Naive B cell (primary cell): ENCODE data around the gene TMEFF1. TPM values are rescaled to one million over a fixed set of nuclear protein-coding genes. Genes with fewer than 3 reads are reported as not detected.
A peak's percentile ranks its signal among the peaks of the same experiment; 100 is the strongest.

Source experiments
- ATAC-seq, 2 donors: fragments of 150-1000 bp; cut with Tn5 transposase; 2 replicates each; pipeline ENCODE4 v1.10.0; 2021; ENCODE audit warnings: low read depth in 2 of 2, mild to moderate bottlenecking in 2 of 2, moderate library complexity in 2 of 2
- DNase-seq: peaks from one replicate; pipeline ENCODE4 v3.0.0; 2022
- H3K27ac Mint-ChIP-seq, 6 donors: one replicate each; pipeline ENCODE4 v1.8.0; 2020 to 2022; ENCODE audit warnings: mild to moderate bottlenecking in 6 of 6, mixed read lengths in 6 of 6, moderate library complexity in 5 of 6, inconsistent platforms in 2 of 6
- H3K27me3 Mint-ChIP-seq, 3 donors: one replicate each; pipeline ENCODE4 v1.8.0; 2021 to 2022; ENCODE audit warnings: mixed read lengths in 3 of 3, mild to moderate bottlenecking in 1 of 3
- H3K36me3 Mint-ChIP-seq, 2 donors: one replicate each; pipeline ENCODE4 v1.8.0; 2020 to 2022; ENCODE audit warnings: mixed read lengths in 2 of 2, inconsistent platforms in 1 of 2, mild to moderate bottlenecking in 1 of 2
- H3K4me1 Mint-ChIP-seq, 3 donors: one replicate each; pipeline ENCODE4 v1.8.0; 2020 to 2022; ENCODE audit warnings: mixed read lengths in 3 of 3, inconsistent platforms in 1 of 3, mild to moderate bottlenecking in 1 of 3, moderate library complexity in 1 of 3
- H3K4me3 Mint-ChIP-seq, 8 donors: one replicate each; pipeline ENCODE4 v1.8.0; 2020 to 2022; ENCODE audit warnings: mild to moderate bottlenecking in 8 of 8, mixed read lengths in 8 of 8, moderate library complexity in 8 of 8, inconsistent platforms in 2 of 8
- H3K9me3 Mint-ChIP-seq, 7 donors: one replicate each; pipeline ENCODE4 v1.8.0; 2020 to 2022; ENCODE audit warnings: mixed read lengths in 7 of 7, mild to moderate bottlenecking in 5 of 7, inconsistent platforms in 2 of 7, moderate library complexity in 1 of 7
- polyA plus RNA-seq, 6 donors: library from polyadenylated mRNA; unstranded; fragments of 300-500 nt; fragmentation: Illumina TruSeq; gene quantifications; one replicate each; pipeline ENCODE4 v1.2.3, GENCODE V29; 2021; ENCODE audit warnings: low read depth in 6 of 6

TMEFF1 gene
- polyA plus RNA-seq, 6 donors from 2014 or later, result not detected

- peaks cover 0 to 3% (median 0%) of the 10 kb centered on the region in 7 donors for H3K9me3 Mint-ChIP-seq
- H3K36me3 Mint-ChIP-seq, result peaks cover 0 to 5% of the 10 kb centered on the region in 2 donors
- DNase-seq, result no peak
- H3K4me3 Mint-ChIP-seq, result no peak overlapping the region
- no peaks in the 10 kb centered on the region for H3K27me3 Mint-ChIP-seq
- H3K4me1 Mint-ChIP-seq, result no peaks in the 10 kb centered on the region
- no peak for ATAC-seq
- no peak overlapping the region for H3K27ac Mint-ChIP-seq
Measured at GRCh38 chr9:100457517-100457916, 15.4 kb upstream of the TMEFF1 start.

- Mint-ChIP-seq H3K27me3 (peaks cover 0 to 11% (median under 1%) of the 10 kb centered on the region in 3 donors), H3K36me3 (no peaks in the 10 kb centered on the region), H3K4me3 (no peak overlapping the region), H3K9me3 (no peaks in the 10 kb centered on the region), H3K27ac (no peak overlapping the region), H3K4me1 (no peaks in the 10 kb centered on the region)
- DNase-seq (no peak), ATAC-seq (no peak)
Measured at GRCh38 chr9:100459963-100460362, 13.0 kb upstream of the TMEFF1 start.

- Mint-ChIP-seq H3K9me3 (no peaks in the 10 kb centered on the region), H3K27me3 (peaks cover 7 to 26% (median 7%) of the 10 kb centered on the region in 3 donors)
- no peak for ATAC-seq
Measured at GRCh38 chr9:100465274-100465673, 7.7 kb upstream of the TMEFF1 start.

DNA sequence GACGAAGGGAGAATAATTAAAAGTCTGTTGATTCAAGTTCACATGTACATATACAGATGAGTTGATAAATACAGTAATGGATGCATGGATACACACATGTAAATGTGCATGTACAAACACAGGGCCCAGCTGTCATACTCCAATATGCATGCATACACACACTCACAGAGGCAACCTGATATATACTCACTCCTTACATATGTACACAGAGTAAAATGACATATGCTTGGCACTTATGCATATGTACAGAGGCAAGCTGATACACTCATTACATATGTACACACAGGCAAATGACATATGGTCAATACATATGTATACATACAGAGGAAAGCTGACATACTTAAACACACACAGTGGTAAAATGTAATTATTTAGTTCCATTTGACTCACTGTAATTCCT is 7.2 kb upstream of the TMEFF1 start:
- no peak overlapping the region for H3K4me3 Mint-ChIP-seq
- H3K4me1 Mint-ChIP-seq, result no peaks in the 10 kb centered on the region

More at GRCh38 chr9:100465274-100465673, 7.7 kb upstream of the TMEFF1 start:
- no peak overlapping the region for H3K27ac Mint-ChIP-seq
- H3K4me1 Mint-ChIP-seq, result no peaks in the 10 kb centered on the region
- no peaks in the 10 kb centered on the region for H3K36me3 Mint-ChIP-seq
- H3K4me3 Mint-ChIP-seq, result no peak overlapping the region
- DNase-seq, result no peak

GRCh38 chr9:100466171-100466828 is 6.6 kb upstream of the TMEFF1 start:
- no peak overlapping the region for H3K4me3 Mint-ChIP-seq
- H3K27ac Mint-ChIP-seq, result no peak overlapping the region
- H3K36me3 Mint-ChIP-seq, result no peaks in the 10 kb centered on the region
- no peaks in the 10 kb centered on the region for H3K4me1 Mint-ChIP-seq
- no peak for DNase-seq
- H3K27me3 Mint-ChIP-seq, result peaks cover 7 to 26% (median 13%) of the 10 kb centered on the region in 3 donors
- ATAC-seq, result no peak
- peaks cover 0 to 1% (median 0%) of the 10 kb centered on the region in 7 donors for H3K9me3 Mint-ChIP-seq

More for the DNA sequence above, 7.2 kb upstream of the TMEFF1 start:
- H3K36me3 Mint-ChIP-seq, result no peaks in the 10 kb centered on the region
- DNase-seq, result no peak
- ATAC-seq, result no peak
- H3K9me3 Mint-ChIP-seq, result peaks cover 0 to 1% (median 0%) of the 10 kb centered on the region in 7 donors
- no peak overlapping the region for H3K27ac Mint-ChIP-seq
- H3K27me3 Mint-ChIP-seq, result peaks cover 7 to 26% (median 12%) of the 10 kb centered on the region in 3 donors

DNA sequence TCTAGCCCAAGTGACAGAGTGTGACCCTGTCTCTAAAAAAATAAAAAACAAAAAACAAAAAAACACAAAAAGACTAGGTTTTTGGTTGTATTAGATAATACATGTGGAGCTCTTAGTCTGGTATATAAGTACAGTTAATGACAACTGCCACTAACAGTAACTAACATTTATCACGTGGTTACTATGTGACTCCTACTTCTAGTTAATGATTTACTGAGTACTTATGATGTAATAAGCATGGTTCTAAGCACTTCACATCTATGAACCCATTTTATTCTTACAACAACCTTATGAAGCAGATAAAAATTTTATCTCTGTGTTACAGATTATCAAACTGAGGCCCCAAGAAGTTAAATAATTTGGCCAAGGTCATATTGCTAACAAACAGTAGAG is 6.1 kb upstream of the TMEFF1 start:
- no peak for DNase-seq
- ATAC-seq, result no peak
- Mint-ChIP-seq H3K27me3 (peaks cover 11 to 26% (median 13%) of the 10 kb centered on the region in 3 donors), H3K4me1 (no peaks in the 10 kb centered on the region), H3K27ac (no peak overlapping the region), H3K36me3 (no peaks in the 10 kb centered on the region), H3K4me3 (no peak overlapping the region), H3K9me3 (peaks cover 0 to 1% (median 0%) of the 10 kb centered on the region in 7 donors)

GRCh38 chr9:100468041-100468440 is 4.9 kb upstream of the TMEFF1 start:
- Mint-ChIP-seq H3K4me3 (no peak overlapping the region), H3K4me1 (peaks cover 0 to 6% (median 0%) of the 10 kb centered on the region in 3 donors), H3K9me3 (peaks cover 0 to 1% (median 0%) of the 10 kb centered on the region in 7 donors), H3K27me3 (peaks cover 20 to 33% (median 21%) of the 10 kb centered on the region in 3 donors), H3K36me3 (no peaks in the 10 kb centered on the region), H3K27ac (no peak overlapping the region)
- DNase-seq, result no peak
- ATAC-seq, result no peak

GRCh38 chr9:100472268-100472667 is 681 bp upstream of the TMEFF1 start:
- no peaks in the 10 kb centered on the region for H3K36me3 Mint-ChIP-seq
- peaks cover 0 to 1% (median 0%) of the 10 kb centered on the region in 7 donors for H3K9me3 Mint-ChIP-seq
- ATAC-seq (no peak), DNase-seq (no peak)
- H3K27ac Mint-ChIP-seq, result peak overlapping the region in 1 of 6 donors; percentile 29
- H3K4me3 Mint-ChIP-seq, result peak overlapping the region; percentile 52 to 84 (median 76)
- H3K4me1 Mint-ChIP-seq, result peaks cover 7 to 15% (median 8%) of the 10 kb centered on the region in 3 donors
- H3K27me3 Mint-ChIP-seq, result peaks cover 34 to 39% (median 38%) of the 10 kb centered on the region in 3 donors

DNA sequence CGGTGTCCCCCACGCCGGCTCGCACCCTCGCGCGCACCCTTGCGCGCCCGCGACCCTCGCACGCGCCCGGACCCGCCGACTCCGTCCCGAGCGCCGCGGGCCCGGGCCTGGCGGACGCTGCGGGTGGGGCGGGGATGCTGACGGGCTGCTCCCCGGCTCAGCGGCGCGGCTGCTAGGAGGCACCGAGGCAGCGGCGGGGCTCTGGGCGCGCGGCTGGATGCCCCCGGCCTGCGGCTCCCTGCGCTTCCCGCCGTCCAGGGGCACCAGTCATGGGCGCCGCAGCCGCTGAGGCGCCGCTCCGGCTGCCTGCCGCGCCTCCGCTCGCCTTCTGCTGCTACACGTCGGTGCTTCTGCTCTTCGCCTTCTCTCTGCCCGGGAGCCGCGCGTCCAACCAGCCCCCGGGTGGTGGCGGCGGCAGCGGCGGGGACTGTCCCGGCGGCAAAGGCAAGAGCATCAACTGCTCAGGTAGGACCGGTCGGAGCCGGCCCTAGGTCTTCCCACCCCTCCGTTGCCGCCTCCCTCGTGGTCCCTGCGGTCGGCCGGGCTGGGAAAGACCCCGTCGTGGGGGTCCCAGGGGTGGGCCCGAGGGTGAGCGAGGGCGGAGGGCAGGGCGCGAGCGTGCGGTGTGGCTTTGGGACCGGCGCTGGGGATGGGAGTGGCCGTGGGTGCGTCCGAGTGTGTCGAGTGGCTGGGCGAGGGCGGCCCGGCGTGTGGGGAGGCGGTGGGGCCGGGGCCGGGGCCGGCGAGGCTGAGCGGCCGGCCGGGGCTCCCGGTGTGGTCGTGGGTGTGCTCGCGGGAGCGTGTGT is 530 bp downstream of the TMEFF1 start:
- H3K4me3 Mint-ChIP-seq, result peak overlapping the region; percentile 59 to 92 (median 82)
- H3K36me3 Mint-ChIP-seq, result no peaks in the 10 kb centered on the region
- H3K27me3 Mint-ChIP-seq, result peaks cover 38 to 46% (median 38%) of the 10 kb centered on the region in 3 donors
- peaks cover 7 to 15% (median 8%) of the 10 kb centered on the region in 3 donors for H3K4me1 Mint-ChIP-seq
- H3K9me3 Mint-ChIP-seq, result peaks cover 0 to 1% (median 0%) of the 10 kb centered on the region in 7 donors
- ATAC-seq (peak; percentile 71 to 72), DNase-seq (peak; percentile 44)
- no peak overlapping the region for H3K27ac Mint-ChIP-seq

- H3K27me3 Mint-ChIP-seq, result peaks cover 30 to 46% (median 41%) of the 10 kb centered on the region in 3 donors
- peak; percentile 22 to 34 for ATAC-seq
- peak overlapping the region in 1 of 6 donors; percentile 73 for H3K27ac Mint-ChIP-seq
Measured at GRCh38 chr9:100474082-100474923, 1.4 kb downstream of the TMEFF1 start.

DNA sequence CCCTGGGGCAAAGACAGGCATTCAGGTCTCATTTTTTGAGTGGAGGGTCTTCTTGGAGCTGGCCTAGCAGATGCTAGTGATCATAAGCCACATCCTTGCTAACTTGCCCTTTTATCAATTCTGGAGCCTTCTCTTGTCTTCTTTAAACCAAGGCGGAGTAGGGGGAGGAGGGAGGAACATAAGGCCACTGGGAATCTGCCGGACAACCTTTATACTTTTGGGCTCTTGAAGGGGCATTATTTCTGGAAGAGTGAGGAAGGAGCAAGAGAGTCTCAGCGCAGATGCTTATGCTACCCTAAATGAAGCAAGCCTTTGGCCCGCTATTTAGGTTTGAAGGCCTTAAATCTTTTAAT is 2.0 kb downstream of the TMEFF1 start:
- peak overlapping the region in 5 of 8 donors; percentile 3 to 92 (median 81) for H3K4me3 Mint-ChIP-seq
- no peaks in the 10 kb centered on the region for H3K36me3 Mint-ChIP-seq
- DNase-seq (no peak), ATAC-seq (no peak)
- H3K9me3 Mint-ChIP-seq, result peaks cover 0 to 14% (median 0%) of the 10 kb centered on the region in 7 donors
- H3K27ac Mint-ChIP-seq, result no peak overlapping the region
- H3K4me1 Mint-ChIP-seq, result peaks cover 7 to 15% (median 8%) of the 10 kb centered on the region in 3 donors
- H3K27me3 Mint-ChIP-seq, result peaks cover 27 to 46% (median 39%) of the 10 kb centered on the region in 3 donors

More at GRCh38 chr9:100474082-100474923, 1.4 kb downstream of the TMEFF1 start:
- peaks cover 7 to 15% (median 8%) of the 10 kb centered on the region in 3 donors for H3K4me1 Mint-ChIP-seq
- DNase-seq, result no peak
- no peaks in the 10 kb centered on the region for H3K36me3 Mint-ChIP-seq
- peaks cover 0 to 8% (median 0%) of the 10 kb centered on the region in 7 donors for H3K9me3 Mint-ChIP-seq
- H3K4me3 Mint-ChIP-seq, result peak overlapping the region; percentile 59 to 92 (median 82)

GRCh38 chr9:100477241-100477640 is 4.3 kb downstream of the TMEFF1 start:
- ATAC-seq, result no peak

DNA sequence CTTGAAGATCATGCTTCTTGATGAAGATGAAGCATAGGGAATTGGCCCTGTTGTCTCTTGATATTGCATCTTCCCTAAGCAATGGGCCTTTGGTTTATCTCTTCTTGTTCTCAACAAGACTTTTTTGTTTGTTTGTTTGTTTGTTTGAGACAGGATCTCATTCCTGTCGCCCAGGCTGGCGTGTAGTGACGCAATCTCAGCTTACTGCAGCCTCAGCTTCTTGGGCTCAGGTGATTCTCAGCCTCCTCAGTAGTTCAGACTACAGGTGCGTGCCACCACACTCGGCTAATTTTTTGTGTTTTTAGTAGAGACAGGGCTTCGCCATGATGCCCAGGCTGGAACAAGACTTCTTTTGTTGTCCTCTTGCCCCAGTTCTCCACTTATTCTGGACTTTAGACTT is 5.2 kb downstream of the TMEFF1 start:
- peaks cover 7 to 10% (median 8%) of the 10 kb centered on the region in 3 donors for H3K4me1 Mint-ChIP-seq
- DNase-seq, result no peak
- no peaks in the 10 kb centered on the region for H3K36me3 Mint-ChIP-seq
- H3K9me3 Mint-ChIP-seq, result peaks cover 0 to 15% (median 0%) of the 10 kb centered on the region in 7 donors
- ATAC-seq, result no peak
- peak overlapping the region in 1 of 8 donors; percentile 61 for H3K4me3 Mint-ChIP-seq
- peaks cover 30 to 38% (median 32%) of the 10 kb centered on the region in 3 donors for H3K27me3 Mint-ChIP-seq
- H3K27ac Mint-ChIP-seq, result no peak overlapping the region

More at GRCh38 chr9:100477241-100477640, 4.3 kb downstream of the TMEFF1 start:
- no peak overlapping the region for H3K27ac Mint-ChIP-seq
- peaks cover 31 to 38% (median 34%) of the 10 kb centered on the region in 3 donors for H3K27me3 Mint-ChIP-seq
- peaks cover 7 to 14% (median 8%) of the 10 kb centered on the region in 3 donors for H3K4me1 Mint-ChIP-seq
- H3K4me3 Mint-ChIP-seq, result no peak overlapping the region
- H3K36me3 Mint-ChIP-seq, result no peaks in the 10 kb centered on the region
- no peak for DNase-seq
- peaks cover 0 to 15% (median 0%) of the 10 kb centered on the region in 7 donors for H3K9me3 Mint-ChIP-seq
